ENCODE data around the gene CFAP97D2.
"Not testable (repeated sequence)": the region's sequence is repeated elsewhere in the genome, so short reads cannot be mapped to it uniquely, and the experiment has no call there.

CFAP97D2 gene

GRCh38 chr13:114158869-114159666 is 20.0 kb upstream of the CFAP97D2 start:
- not testable (repeated sequence) for DNase-seq

GRCh38 chr13:114161028-114161556 is 18.0 kb upstream of the CFAP97D2 start:
- no peak for DNase-seq

DNA sequence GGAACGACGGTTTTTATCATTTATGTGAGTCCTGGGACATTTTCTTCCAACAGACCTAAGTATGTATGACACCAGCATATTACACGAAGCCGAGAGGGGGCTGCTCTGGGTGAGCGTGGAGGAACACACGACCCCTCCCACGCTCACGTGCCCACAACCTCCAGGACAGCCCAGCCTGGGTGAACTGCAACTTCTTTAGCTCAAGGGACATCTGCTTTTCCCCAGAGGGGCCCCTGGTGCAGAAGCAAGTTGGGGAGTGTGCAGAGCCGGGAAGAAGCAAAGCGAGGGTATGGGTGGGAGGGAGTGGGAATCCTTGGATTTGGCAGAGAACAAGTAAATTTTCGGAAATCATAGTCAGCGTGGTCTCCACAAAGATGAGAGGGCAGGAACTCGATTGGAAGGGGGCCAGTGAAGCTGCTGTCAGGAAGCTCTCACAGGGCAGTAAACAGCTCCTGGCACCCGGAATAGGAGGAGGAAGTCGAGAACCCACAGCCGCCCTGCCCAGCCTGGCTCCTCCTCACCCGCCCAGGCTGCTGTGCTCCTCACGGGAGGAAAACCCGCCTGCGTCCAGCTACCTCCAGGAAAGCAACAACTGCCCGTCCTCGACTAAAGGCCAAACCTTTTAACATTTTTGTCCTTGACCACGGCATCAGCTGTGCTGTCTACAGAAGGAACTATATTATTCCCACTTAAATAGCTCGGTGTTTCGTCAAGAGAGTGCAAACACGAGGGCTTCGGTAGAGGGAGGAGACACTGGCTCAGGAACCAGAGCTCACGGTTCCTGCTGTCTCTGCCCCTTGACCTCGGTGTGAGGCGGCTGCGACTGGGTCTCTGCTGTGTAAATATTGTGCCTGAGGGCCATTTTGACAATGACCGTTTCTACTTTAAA is 17.2 kb upstream of the CFAP97D2 start:
- no peak for DNase-seq

- DNase-seq, result no peak
Measured at GRCh38 chr13:114162533-114162922, 16.5 kb upstream of the CFAP97D2 start.

GRCh38 chr13:114164053-114164452 is 15.0 kb upstream of the CFAP97D2 start:
- no peak for DNase-seq

DNA sequence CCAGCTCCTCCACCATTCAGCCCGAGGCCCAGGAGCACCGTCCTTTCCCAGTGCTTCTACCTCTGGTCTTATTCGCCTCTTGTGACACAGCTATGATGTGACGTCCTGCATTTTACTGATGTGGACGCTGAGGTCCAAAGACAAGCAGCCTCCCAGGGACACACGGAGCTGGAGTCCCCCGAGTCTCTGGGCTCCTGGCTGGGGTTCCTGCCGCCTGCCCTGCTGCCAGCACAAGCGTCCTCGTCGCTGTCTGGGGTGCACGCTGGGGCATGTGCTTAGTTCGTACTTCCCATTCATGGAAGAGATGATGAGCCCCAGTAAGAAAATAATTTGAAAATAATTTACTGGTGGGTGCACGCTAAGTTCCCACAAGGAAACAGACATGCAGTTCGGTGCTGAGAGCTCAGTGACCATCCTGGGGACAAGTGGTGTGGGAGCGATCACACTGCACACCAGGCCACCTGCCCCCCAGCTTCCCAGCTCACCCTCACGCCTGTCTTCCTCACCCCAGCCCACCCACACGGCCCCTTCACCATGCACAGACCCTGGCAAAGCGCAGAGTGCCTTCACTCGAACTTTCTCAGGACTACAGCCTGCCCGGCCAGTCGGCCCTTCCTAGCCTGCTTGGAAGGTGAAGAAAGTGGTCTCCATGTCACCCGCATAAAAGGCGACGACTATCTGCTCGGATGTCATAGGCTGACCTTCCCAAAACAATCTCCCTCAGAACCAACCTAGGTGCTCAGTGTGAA is 14.2 kb upstream of the CFAP97D2 start:
- no peak for DNase-seq

- no peak for DNase-seq
Measured at GRCh38 chr13:114166381-114167131, 12.5 kb upstream of the CFAP97D2 start.

DNA sequence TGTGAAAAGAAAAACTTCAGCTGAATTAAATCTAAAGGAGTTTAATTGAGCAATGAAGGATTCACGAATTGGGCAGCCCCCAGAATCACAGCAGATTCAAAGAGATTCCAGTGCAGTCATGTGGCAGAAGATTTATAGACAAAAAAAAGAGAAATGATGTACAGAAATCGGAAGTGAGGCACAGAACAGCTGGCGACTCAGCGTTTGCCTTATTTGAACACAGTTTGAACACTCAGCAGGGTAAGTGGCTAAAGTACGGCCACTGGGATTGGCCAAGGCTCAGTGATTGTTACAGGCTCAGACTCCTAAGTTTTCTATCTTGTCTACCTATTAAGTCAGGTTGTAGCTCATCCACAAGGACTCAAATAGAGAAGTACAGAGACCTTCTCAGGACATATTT is 11.6 kb upstream of the CFAP97D2 start:
- DNase-seq, result no peak

DNA sequence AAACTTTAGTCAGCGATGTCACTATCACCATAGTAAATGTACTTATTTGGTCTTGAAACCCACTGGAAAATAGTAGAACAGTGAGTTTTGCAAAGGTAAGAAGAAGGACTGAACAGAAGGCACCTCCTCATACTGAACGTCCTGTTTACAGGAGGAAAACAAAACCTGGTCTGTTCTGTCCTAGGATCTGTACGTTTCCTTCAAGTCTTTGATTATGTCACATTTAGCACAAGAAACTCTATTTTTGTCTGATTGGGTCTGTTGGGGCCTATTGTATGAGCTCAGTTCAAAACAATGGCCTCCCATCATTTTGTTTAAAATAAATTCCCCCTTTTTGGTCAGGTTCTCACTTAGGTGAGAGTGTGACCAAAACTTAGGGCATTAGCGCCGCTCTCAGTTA is 11.2 kb upstream of the CFAP97D2 start:
- no peak for DNase-seq

- DNase-seq, result no peak
Measured at GRCh38 chr13:114173272-114173671, 5.8 kb upstream of the CFAP97D2 start.

- DNase-seq, result no peak
Measured at GRCh38 chr13:114173745-114174144, 5.3 kb upstream of the CFAP97D2 start.

GRCh38 chr13:114174529-114174961 is 4.5 kb upstream of the CFAP97D2 start:
- DNase-seq, result no peak

- not testable (repeated sequence) for DNase-seq
Measured at GRCh38 chr13:114176359-114176902, 2.6 kb upstream of the CFAP97D2 start.

GRCh38 chr13:114177245-114178010 is 1.6 kb upstream of the CFAP97D2 start:
- no peak for DNase-seq

DNA sequence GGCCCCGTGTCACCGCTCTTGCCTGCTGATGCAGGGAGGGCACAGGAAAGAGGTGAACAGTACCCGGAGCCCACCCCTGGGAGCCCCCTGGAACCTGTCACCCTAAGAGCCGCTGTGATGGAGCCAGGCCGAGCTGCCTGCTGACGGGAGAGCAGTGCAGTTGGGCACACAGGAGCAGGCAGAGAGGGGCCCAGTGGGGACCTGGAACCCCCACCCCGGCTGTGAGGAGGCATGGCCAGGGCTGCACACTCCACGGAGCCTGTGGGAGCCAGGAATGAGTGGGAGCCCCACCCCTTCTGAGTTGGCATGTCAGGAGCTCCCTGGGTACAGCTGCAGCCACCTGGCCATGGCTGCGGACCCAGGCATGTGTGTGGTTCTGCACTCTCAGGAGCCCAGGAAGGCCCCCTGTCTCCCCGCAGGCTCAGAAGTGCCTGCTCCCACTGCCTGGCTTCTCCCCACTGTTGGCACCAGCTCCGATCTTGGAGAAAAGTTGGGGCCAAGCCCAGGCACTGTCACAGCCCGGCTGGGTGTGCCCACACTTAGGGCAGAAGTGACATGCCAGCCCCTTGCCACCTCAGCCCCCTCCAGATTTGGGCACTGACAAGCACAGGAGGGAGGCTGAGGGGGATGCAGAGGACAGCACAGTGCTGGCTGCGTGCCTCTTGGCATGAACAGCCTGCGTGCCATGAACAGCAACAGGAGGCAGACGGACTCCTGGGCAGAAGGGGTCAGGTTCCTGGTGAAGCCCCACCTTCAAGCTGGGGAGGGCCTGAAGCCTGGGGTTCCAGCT is 6.3 kb downstream of the CFAP97D2 start:
- DNase-seq, result no peak

DNA sequence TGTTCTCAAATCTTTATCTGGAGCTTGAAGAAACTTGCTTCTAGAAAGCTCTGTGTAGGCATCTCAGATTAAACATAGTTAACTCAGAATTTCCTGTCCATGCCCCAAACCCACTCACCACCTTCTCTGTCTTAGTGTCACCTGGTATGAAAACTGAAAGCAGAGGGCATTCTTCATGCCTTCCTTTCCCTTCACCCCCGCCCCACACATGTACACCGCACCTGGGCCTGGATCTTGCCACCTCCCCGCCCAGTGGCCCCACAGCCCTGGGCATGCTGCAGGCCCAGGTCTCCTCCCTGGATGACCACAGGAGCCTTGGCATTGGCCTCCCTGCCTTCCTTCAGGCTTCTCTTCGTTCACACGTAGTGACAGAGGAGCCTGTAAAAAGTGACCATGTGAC is 15.8 kb downstream of the CFAP97D2 start:
- DNase-seq, result no peak

DNA sequence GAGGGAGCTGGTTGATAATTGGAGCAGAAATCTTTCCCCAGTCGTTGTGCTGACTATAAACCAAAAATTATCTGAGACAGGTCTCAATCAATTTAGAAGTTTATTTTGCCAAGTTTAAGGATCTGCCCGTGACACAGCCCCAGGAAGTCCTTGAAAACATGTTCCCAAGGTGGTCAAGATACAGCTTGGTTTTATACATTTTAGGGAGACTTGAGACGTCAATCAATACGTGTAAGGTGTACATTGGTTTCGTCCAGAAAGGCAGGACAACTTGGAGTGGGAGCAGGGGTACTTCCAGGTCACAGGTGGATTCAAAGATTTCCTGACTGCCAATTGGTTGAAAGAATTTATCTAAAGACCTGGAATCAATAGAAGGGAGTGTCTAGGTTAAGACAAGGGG is 17.6 kb downstream of the CFAP97D2 start:
- DNase-seq, result no peak

- DNase-seq, result no peak
Measured at GRCh38 chr13:114198556-114198955, 19.5 kb downstream of the CFAP97D2 start.

DNA sequence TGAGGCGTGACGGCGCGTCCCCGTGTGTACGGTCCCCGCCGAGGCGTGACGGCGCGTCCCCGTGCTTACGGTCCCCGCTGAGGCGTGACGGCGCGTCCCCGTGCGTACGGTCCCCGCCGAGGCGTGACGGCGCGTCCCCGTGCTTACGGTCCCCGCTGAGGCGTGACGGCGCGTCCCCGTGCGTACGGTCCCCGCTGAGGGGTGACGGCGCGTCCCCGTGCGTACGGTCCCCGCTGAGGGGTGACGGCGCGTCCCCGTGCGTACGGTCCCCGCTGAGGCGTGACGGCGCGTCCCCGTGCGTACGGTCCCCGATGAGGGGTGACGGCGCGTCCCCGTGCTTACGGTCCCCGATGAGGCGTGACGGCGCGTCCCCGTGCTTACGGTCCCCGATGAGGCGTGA is 20.5 kb downstream of the CFAP97D2 start:
- DNase-seq, result not testable (repeated sequence)

DNA sequence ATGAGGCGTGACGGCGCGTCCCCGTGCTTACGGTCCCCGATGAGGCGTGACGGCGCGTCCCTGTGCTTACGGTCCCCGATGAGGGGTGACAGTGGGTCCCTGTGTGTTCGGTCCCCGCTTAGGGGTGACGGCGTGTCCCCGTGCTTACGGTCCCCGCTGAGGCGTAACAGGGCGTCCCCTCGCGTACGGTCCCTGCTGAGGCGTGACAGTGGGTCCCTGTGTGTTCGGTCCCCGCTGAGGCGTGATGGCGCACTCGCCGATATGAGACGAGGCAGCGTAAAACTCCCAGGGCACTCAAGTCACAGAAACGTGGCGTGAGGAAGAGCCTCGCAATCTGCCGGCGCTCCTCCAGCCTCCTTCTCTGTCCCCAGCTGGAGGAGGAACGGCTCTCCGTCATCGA is 20.9 kb downstream of the CFAP97D2 start:
- no peak for DNase-seq
